GM21528 (cell line): ENCODE measurements around the gene MTMR11.
"Not testable (repeated sequence)": the region's sequence is repeated elsewhere in the genome, so short reads cannot be mapped to it uniquely, and the experiment has no call there.

Source experiments
- ATAC-seq: cut with Tn5 transposase; IDR thresholded peaks from one replicate; pipeline ENCODE4 v1.9.1; 2021; ENCODE audit warnings: mild to moderate bottlenecking, moderate library complexity; ENCODE audit not compliant: unreplicated experiment, low FRiP score

The MTMR11 gene, protein sequence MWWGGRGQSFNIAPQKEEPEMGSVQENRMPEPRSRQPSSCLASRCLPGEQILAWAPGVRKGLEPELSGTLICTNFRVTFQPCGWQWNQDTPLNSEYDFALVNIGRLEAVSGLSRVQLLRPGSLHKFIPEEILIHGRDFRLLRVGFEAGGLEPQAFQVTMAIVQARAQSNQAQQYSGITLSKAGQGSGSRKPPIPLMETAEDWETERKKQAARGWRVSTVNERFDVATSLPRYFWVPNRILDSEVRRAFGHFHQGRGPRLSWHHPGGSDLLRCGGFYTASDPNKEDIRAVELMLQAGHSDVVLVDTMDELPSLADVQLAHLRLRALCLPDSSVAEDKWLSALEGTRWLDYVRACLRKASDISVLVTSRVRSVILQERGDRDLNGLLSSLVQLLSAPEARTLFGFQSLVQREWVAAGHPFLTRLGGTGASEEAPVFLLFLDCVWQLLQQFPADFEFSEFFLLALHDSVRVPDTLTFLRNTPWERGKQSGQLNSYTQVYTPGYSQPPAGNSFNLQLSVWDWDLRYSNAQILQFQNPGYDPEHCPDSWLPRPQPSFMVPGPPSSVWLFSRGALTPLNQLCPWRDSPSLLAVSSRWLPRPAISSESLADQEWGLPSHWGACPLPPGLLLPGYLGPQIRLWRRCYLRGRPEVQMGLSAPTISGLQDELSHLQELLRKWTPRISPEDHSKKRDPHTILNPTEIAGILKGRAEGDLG

DNA sequence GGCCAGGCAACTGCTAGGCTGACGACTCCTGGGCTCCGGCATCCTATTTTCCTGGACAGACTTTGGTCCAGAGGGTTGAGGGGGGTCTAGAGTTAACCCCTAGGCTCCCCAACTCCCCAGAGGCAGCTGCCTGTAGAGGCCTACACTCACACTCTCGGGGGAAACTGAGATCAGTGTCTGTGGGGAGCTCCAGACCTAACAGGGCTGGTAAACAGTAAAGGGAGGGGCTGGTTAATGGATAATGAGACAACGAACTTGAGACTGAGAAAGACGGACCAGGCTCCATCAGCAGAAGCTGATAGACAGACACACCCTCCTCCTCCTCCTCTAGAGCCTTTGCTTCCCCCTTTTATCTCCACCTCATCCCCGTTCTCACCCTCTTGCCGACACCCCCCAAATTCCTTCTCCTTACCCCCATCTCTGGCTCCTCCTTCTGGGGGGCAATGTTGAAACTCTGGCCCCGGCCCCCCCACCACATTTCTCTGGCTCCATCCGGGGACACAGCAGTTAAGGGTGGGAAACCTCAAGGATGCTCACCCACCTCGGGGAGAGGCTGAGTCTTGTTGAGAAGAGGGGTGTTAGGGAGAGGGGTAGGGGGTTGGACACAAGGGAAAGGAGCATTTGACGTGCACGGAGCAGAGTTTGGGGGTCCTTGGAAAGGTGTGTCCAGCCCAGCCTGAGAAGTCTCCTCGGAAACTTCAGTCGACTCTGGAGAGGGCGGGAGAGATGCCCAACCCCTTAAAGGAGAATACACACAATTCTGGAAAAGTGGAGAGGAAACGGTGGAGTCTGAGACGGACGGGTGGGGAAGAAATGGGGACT, at the start of gene MTMR11:
Gene MTMR11, minus strand, starts transcription at position 710 of the 822 bp plus-strand sequence. Its CDS starts 232 bp downstream, at position 478.
- ATAC-seq: no peak

DNA sequence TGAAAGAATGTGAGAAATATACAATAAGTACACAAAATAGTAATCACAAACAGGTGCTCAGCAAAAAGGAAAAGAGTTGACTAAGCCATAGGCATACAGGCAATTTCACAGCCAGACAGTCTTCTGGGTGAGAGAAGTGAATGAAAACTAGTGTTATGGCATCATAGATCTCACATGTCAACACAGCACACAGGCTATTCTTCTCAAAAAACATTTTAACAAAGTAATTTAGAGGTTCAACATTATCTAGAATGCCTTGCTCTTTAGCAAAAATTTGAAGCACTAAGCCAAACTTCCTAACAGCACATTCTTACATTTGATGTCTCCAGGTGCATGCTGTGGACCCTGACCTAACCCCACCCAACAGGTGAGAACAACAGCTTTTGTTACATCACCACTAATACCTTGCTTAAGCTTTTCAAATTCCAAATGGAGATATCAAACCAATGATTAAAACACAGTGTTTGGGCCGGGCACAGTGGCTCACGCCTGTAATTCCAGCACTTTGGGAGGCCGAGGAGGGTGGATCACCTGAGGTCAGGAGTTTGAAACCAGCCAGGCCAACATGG, 43.4 kb upstream of the MTMR11 start:
- no peak for ATAC-seq

DNA sequence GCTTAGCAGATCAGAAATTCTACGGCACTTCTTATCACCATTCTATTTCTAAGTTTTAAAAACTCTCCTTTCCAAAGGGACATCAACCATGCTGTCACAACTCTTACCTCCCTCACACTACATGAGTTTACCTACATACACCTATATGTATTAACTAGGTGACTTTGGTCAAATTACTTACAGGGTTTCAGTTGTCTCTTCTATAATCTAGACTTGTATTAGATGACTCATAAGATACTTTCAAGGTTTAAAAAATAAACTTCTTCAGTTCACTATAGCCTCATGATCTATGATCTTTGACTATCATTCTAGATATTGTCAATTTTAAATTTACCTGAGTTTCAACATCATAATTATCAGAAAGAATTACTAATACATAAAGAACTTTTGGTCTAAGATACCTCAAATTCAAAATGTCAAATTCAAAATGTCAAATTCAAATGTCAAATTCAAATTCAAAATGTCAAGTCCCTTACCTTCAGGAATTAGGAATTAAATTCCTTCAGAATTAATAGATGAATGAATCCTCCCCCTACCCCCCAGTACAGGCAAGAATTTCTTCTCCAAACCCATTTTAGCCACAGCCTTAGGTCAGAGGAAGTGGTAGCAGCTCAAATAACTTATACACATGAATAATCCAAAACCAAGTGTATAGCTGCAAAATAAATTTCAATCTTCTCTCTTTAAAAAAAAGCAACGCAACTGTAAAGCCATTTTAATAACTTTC, 42.7 kb upstream of the MTMR11 start:
- no peak for ATAC-seq

DNA sequence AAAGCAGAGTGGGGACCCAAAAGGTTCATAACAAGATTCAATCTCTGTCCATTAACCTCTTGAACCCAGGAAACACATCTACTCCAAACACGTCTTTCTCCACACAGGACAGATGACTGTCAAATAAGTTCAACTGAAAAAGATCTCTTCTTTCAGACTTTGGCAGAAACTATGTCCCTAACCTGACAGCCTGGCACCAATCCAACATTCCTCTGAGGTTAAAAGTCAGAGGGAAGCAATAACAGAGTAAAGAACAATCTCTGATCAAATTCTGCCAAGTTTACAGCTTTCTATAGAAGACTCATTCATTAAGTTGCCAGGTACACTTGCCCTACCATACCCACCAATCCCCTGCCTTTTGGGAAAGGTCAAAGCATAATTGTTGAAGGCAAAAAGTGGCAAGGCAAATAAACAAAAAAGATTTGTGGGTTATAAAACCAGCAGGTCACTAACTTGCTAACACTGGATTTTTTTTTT, 41.9 kb upstream of the MTMR11 start:
- no peak for ATAC-seq

DNA sequence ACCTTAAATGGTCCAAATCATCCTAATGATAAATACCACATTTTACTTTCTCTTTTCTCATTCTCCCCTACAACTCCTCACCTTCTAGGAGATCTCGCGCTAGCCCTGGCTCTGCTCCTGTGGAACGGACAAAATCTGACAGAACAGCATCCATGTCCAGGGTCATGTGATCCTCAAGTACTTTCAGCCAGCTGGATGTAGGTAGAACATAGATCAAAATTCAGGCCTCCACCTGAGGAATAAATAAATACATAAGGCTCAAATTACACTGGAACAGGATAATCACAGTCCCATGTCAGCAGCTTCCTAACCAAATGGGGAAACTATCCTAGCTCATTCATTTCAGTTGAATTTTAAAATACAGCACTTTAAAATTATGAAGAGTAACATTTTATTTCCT, 40.7 kb upstream of the MTMR11 start:
- ATAC-seq: no peak

DNA sequence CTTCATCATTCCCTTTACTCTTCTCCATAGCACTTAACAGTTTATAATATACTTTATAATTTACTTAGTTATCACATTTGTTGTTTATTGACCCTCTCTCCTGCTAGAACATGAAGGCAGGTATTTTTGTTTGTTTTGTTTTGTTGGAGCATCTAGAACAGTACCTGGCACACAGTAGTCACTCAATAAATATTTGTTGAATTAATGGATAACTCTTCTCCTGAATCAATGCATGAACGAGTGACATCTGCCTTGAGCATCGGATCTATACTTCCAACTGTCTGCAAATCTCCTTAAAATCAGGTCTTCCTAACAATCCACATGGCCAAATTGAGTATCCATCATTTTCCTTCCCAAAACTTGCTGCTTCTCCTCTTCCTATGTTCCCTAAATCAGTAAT, 35.9 kb upstream of the MTMR11 start:
- no peak for ATAC-seq

DNA sequence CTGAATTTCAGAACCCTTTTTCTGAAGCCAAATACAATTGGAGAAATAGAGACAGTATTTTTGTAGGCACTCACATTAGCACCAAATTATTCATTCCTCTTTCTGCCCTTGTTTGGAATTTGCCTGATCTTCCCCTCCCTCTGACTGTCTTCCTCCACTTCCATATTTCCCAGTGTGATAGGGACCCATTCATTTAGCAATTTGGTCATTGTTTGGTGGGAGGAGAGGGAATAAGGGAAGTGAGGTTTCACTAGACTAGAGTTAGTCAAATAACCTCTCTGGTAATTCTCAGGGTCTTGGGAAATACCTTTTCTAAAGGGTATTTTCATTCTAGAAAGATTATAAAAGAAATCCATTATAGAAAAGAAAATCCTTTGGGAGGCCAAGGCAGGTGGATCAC, 31.0 kb upstream of the MTMR11 start:
- no peak for ATAC-seq

DNA sequence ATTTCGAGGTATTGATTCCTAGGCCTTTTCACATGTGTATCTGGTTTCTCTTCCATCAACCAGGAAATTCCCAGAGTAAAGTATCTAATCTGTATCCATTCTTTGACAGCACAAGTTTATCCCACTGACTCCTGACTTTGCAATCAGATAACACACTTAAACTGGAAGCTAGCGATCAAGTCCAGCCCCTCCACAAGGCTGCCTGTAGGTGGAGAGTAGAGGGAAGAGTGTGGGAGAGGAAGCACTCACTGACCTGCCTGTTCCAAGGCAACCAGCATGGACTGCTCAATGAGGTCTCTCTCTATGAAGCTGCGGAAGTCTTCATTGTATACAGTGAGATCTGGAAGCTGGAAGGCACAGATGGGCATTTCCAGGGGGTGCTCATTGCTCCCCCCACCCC, 30.4 kb upstream of the MTMR11 start:
- ATAC-seq: no peak

DNA sequence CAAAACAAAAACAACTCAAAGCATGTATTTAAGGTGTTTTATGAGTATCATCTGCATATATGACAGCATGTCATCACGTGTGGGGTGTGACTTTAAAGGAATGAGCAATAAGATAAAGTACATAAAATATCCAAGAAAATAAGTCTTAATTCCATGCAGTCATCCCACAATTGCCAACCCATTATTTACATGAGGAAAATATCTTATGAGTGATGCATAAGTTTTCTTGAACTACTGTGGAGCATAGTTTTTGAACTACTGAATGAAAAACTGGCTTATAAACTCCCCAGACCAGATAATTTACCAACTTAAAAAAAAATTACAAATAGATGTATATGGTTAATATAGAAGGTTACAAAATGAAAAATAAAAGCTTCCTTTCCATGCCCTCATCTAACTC, 29.7 kb upstream of the MTMR11 start:
- no peak for ATAC-seq

DNA sequence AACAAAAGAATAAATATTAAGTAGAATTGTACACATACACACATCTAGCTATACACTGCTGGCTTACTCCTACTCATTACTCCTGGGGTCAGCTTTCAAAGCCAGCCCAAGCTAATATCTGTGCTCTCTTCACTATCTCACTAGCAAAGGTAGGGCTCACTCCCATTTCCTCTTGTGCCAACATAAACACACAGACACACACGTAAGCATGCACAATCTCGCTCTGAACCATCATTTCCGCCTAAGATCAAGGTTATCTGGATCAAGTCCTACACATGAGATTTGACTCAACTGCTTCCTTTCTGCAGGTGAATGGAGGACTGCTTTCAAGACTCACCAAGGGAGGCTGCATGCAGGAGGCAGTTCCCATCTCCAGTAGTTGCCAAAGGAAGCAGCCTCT, 28.8 kb upstream of the MTMR11 start:
- ATAC-seq: no peak

DNA sequence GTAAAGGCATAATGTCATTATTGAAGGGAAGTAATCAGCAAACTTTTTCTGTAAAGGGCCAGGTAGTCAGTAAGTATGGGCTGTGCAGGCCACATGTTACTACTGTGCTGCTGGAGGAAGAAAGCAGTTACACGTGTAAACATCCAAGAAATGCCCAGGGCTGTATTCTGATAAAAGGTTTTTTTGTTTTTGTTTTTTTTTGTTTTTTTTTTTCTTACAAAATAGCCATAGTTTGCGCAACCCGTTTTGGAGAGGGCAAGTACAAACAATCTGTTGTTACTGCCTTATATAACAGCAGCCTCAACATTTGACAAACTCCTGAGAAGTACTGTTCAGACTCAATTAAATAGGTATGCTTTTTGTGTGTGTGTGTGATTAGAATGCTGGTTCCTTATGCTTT, 26.7 kb upstream of the MTMR11 start:
- ATAC-seq: no peak

DNA sequence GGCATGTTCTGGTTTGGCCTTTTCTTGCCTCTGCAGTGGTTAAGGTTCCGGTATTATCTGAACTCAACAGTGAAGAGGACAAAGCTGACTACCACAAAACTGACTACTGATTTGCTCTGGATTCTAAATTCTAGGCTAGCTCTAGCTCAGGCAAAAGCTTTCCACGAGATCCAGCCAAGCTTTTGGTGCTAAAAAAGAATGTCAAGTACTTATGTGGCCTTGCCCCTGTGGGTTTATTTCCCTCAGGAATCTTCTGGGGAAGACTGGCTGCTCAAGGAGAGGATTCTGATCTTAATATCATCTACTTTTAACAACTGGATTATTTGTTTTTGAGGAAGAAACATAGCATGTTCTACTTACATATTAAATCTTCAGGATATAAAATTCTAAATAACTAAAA, 26.1 kb upstream of the MTMR11 start:
- no peak for ATAC-seq

DNA sequence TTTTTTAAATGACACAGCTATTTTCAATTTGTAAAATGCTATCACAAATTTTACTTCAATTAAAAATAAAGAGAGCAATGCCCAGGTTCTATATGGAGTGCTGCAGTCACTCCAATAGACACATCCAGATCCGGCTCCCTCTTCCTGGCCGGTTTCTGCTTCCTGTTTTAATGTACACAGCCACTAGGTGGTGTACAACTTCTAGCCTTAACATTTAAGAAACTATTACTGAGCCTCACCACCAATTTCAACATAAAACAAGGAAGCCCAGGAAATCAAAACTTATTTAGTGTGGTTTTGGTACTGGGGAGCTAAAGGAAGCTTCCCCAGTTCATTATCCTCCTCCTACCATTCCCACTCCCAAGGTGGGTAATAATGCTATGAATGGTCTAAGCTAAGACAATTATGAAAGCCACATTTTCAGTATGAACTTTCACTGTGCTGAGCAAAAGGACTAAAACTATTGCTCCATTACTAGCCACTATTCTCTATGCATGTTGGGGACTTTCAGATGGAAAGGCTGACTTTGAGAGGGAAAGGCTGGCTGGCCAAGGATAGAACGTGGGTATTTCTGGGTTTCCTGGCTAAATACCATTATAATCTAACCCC, 25.5 kb upstream of the MTMR11 start:
- no peak for ATAC-seq

DNA sequence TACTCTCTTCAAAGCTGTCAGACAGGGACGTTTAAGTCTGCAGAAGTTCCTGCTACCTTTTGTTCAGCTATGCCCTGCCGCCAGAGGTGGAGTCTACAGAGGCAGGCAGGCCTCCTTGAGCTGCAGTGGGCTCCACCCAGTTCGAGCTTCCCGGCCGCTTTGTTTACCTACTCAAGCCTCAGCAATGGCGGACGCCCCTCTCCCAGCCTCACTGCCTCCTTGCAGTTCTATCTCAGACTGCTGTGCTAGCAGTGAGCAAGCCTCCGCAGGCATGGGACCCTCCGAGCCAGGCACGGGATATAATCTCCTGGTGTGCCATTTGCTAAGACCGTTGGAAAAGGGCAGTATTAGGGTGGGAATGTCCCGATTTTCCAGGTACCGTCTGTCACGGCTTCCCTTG, 20.9 kb upstream of the MTMR11 start:
- not testable (repeated sequence) for ATAC-seq

DNA sequence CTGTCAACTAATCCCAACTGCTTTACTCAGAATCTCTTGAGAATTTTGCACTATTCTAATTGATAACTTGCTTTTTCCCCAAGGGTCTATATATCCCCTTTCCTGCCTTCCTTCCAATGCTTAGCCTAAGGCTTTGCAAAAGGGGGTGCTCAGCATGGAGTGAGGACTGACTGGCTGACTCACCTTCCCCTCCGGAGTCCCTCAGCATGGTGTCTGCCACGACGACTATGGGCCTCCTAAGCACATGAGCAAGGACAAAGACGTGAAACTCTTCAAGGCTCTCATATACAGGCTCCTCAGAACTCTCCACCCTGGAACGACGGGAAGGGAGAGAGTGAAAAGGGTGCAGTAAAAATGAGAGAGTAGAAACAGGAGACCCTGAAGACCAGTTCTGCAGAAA, 13.2 kb upstream of the MTMR11 start:
- no peak for ATAC-seq

DNA sequence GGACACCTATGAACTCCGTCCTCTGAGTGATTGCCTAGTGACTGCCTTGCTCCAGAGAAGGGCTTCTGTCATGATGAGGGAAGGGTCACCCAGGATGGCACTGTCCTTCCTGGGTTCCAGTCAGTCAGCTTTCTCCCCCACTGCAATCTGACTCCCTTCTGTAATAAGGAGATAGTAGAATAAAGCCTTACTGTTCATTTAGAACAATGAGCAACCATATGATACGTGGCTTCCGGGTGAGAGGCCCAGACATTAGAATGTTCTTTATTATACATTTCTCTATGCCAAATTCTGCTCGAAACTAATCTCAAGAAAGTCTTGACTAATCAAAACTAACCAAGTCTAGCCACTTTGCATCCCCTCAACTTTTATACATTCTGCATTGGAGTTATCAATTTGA, 8.5 kb upstream of the MTMR11 start:
- no peak for ATAC-seq

DNA sequence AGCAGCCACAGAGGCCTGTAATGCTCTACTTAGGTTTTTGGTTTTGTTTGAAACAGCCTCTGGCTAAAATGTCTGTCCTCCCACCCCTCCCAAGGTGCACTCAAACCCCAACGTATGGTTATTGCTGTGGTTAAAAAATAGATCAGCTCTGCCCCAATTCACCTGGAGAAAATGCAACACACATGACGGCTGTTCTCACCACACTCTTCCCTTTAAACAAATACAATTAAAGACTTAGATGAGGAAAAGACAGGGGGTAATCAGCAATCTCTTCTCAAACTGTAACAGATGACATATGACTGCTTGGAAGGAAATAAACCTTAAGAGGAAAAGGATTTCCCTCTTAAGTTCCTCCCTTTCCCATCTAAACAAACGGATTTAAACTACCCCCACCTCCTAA, 6.2 kb upstream of the MTMR11 start:
- no peak for ATAC-seq

DNA sequence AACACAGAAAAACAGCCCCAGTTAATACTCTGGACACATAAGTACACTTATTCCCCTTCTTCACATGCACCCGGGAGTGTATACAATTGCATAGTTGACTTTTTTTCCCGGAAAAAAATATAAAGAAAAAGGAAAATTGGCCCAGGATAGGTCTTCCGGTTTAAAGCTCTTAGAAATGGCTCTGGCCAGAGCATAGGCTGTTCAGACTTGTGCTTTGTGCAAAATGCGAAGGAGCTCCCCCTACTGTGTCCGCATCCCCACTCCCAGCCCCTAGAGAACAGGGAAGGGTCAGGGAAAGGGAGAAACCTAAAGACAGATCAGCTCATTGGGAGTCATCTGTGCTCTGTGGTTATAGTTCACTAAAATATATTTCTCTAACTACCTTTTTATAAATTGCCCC, 5.5 kb upstream of the MTMR11 start:
- no peak for ATAC-seq

DNA sequence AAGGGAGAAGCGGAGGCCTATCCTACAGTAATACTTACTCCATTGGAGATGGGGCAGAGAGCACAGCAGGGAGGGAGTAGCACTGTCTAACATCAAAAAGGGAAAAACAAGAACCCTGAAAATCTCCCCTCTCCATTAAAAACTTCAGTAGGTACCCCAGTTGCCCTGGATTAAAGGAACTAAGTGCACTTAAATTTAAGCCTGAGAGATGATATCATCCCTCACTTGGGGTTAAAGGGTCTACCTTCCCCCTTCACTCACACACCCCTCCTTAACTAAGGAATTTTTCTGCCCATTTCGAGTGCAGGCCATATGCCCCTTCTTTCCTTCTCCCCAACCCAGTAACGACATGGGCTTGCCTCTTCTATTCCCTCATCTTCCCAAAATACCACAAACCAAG, 3.7 kb upstream of the MTMR11 start:
- ATAC-seq: no peak

DNA sequence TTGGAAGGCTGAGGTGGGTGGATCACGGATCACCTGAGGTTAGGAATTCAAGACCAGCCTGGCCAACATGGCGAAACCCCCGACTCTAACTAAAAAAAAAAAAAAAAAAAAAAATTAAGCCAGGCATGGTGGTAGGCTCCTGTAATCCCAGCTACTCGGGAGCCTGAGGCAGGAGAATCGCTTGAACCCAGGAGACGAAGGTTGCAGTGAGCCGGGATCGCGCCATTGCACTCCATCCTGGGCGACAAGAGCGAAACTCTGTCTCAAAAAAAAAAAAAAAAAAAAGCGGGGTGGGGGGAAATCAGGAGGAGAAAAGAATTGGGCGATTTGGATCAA, 2.0 kb upstream of the MTMR11 start:
- not testable (repeated sequence) for ATAC-seq
